ENCODE results near the gene WDFY1.

Gene WDFY1

DNA sequence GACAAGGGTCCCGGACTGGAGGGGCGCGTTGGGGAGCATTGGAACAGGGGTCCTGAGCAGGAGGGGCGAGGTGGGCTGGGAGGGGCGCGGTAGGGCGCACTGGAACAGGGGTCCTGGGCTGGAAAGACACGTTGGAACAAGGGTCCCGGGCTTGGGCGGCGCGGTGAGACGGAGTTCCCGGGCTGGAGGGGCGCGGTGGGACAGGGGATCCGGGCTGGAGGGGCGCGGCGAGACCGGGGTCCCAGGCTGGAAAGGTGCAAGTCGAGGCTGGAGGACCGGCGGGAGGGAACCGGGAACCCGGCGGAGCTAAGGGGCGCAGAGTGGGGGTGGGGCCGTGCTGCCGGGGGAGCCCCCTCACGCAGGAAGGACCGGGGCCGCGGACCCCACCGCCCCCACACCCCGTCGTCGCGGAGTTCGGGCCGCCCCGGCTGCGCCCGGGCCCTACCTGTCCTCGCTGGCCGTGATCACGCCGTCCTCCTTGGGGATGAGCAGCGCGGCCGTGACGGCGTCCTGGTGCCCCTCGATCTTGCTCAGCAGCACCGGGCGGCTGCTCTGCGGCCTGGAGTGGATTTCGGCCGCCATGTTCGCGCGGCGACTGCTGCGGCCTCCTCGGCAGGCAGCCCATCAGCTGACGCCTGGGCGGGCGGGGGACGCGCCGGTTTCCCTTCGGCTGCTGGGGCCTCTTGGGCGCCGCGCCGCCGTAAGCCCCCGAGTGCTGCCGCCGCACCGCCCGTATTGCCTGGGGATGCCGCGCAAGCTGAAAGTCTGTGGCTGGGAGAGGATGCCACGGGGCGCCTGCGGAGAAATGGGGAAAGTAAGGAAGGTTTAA lies at the start of gene WDFY1:
Gene WDFY1 (minus strand): TSS at position 633 of the 829 bp plus-strand sequence. CDS start 51 bp downstream, at position 582.
- DNase-seq (ENCODE audit: low spot score): peak; percentile 98

- no peak for DNase-seq (ENCODE audit: low spot score)
Observed at GRCh38 chr2:223994562-223995162, 49.5 kb upstream of the WDFY1 start.

DNA sequence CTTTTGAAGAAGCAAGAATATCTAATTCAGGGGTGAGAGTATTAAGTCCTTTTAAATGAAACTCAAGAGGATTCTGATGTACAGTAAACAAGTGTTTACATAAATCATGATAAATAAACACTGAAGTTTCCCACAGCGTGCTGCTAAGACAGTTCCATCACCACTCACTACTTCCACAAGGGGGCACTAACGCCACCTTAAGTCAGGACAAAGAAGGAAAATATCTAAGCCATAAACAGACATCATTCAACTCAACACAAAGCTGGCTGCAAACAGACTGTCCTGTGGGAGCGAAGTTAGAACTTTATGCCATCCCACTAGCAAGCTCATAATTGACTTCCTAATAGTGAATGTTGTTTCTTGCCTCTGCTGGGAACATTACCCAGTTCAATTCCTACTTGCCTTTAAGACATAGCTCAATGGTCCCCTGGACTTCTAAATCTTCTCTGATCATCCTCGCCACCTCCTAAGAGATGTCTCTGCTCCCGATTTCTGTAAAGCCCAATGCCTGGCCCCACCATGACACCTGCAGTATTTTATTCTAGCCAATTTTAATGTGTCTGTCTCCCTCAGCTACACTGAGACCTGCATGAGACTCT lies 48.6 kb upstream of the WDFY1 start:
- peak; percentile 75 for DNase-seq (ENCODE audit: low spot score)

- no peak for DNase-seq (ENCODE audit: low spot score)
Observed at GRCh38 chr2:223991611-223992010, 46.5 kb upstream of the WDFY1 start.

DNA sequence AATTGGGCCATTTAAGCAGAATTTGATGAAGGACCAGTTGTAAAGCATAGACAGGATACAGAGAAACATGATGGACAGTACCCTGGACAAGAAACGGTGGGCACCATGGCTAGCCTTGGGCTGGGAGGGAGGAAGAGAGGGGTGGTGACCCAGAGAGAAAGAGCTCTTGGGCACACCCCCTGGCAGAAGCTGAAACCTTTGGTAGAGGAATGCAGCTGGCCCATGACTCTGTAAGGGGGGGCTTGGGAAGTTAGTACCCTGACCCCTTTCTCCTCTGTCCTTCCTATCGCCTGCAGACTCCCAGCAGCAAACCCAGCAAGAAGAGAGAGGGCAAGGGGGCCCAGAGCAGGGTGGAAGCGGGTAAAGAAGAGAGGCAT lies 44.7 kb upstream of the WDFY1 start:
- DNase-seq (ENCODE audit: low spot score): no peak

GRCh38 chr2:223989206-223989855 lies 44.2 kb upstream of the WDFY1 start:
- no peak for DNase-seq (ENCODE audit: low spot score)

- DNase-seq (ENCODE audit: low spot score): no peak
Observed at GRCh38 chr2:223981241-223981640, 36.1 kb upstream of the WDFY1 start.

DNA sequence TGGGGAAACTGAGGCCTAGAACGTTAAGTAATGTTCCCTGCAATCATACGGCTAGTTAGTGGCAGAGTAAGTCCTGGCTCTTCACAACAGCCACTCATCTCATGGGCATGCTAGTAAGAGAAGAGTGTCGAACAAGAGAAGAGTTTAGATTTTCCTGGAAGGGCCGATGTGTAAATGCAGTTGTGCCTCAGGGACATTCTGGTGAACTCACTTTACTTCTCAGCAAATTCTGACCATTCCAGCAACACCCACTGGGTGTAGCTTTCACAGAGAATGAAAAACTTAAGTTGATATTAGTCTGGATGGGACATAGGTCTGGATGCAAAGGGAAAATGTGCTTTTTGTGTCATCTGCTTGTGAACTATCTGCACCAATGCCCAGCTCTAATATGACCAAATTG lies 35.7 kb upstream of the WDFY1 start:
- DNase-seq (ENCODE audit: low spot score): no peak

DNA sequence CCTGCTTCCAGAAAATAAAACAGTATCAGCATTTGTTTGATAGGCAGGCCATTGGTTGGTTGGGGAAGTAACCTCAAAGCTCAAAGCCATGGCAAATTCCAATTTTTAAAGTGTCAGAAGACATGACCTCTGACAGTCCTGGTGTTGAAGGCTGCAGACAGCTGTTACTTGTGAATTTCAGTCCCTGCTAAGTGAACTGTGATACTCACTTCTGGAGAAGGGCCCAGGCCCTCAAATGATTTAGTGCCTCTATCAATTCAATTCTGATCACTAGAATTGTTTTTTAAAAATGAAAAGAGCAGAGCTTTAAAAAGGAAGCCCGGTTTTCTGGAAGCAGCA lies 35.2 kb upstream of the WDFY1 start:
- DNase-seq (ENCODE audit: low spot score): no peak

DNA sequence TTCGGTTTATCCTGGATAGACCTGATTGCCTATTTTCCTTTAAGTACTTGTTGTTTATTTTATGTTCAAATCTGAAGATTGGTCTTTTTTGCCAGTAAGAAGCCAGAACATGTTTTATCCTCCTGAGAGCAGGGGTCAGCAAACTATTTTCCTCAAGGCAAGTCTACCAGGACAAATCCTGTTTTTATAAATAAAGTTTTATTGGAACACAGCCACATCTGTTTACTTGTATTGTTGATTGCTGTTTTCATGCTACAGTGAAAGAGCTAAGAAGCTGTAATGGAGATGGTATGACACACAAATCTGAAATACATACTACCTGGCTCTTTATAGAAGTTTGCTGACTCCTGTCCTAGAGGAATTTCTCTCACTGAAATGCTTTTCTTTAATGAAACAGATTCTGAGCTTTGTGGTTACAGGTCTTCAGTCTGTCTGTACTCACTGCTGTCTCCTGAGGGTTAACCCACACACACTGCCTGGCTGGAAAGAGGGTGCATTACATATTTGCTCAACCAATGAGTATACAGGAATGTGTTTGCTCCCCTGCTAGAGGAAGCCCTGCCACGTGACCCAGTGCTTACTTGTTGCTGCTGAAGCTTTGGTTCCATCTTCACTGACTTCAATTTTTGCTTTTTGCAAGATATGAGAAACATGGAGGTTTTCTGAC lies 34.7 kb upstream of the WDFY1 start:
- no peak for DNase-seq (ENCODE audit: low spot score)

DNA sequence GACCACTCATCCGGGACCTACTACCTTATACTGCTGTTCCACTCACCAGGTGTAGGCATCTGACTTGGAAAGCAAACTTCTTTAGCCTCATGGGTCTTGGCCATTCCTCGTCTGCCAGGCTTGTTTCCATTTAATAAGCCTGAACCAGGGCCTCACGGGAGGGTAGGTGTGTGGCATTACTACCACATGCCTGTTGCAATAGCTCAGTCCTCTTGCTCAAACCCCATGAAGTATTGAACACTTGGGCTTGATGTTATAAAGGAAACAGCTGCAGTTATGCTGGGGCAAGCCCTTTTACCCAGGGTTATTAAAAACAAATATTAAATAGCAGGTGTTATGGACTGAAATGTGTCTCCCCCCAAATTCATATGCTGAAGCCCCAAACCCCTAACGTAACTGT lies 33.3 kb upstream of the WDFY1 start:
- DNase-seq (ENCODE audit: low spot score): no peak

GRCh38 chr2:223976635-223977226 lies 31.6 kb upstream of the WDFY1 start:
- no peak for DNase-seq (ENCODE audit: low spot score)

DNA sequence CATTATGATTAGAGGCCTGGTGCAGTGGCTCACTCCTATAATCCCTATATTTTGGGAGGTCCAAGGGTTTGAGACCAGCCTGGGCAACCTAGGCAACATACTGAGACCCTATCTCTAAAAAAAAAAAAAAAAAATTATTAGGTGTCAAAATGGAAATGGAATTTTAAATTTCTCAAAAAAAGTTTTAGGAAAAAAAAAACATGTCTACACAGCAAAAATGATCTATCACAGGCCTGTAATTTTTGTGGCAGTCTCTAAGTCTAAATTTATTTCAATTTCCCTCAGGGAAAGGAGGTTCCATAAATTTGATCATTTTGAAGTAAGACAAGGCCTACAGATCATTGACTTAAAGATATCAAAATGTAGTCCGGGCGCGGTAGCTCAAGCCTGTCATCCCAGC lies 28.5 kb upstream of the WDFY1 start:
- no peak for DNase-seq (ENCODE audit: low spot score)

GRCh38 chr2:223972656-223973102 lies 27.5 kb upstream of the WDFY1 start:
- DNase-seq (ENCODE audit: low spot score): no peak

DNA sequence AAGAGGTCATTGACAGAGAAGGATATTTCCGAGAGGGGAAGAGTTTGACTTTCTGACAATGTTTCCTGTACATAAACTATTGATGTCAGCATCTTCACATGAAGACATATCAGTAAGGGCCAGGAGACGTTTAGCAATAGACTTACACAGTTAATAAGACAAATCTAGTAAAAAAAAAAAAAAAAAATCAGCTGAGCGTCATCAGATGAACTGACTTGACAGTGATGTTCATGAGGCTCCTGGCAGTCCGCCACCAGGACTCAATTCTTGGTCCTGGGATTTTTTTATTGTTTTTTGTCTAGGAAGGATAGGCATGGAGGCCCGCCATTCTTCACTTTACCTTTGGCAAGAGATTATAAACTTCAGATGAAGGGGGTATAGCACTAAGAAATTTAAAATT lies 26.6 kb upstream of the WDFY1 start:
- DNase-seq (ENCODE audit: low spot score): no peak

DNA sequence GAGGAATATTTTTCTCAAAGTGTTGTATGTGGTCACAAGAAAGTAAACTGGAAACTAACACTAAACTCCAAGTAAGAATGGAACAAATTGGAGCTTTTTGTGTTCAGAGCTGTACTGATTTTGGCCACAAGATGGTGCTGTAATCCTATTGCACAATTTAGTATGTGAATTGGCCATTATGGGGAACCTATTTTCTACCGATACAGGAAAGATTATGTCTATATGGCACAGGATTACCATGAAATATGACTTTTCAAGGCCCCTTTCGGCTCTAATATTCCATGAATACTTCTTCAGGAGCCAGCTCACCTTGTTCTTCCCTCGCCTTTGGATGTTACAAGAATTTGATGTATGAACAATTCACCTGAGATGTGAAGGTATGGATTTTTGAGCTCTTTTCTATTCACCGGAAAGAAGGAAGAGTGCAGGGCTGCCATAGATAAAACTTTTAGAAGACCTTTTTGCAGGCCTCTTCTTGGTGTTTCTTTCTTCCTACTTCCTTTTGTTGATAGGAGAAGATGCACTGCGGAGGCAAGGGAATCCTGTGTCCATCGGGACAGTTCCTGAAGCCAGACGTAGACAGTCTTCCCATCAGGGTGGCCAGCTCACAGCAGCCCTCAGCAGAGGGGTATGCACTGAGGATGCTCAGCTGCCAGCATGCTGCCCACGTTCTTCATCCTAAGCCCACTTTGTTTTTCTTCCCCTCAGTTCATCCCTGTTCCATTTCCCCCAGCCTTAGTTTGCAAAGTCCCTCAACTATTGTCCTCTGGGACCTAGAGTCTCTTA lies 25.4 kb upstream of the WDFY1 start:
- DNase-seq (ENCODE audit: low spot score): peak; percentile 39

- DNase-seq (ENCODE audit: low spot score): no peak
Observed at GRCh38 chr2:223969856-223970255, 24.7 kb upstream of the WDFY1 start.

- DNase-seq (ENCODE audit: low spot score): no peak
Observed at GRCh38 chr2:223969315-223969714, 24.2 kb upstream of the WDFY1 start.

GRCh38 chr2:223967981-223968380 lies 22.8 kb upstream of the WDFY1 start:
- DNase-seq (ENCODE audit: low spot score): no peak

DNA sequence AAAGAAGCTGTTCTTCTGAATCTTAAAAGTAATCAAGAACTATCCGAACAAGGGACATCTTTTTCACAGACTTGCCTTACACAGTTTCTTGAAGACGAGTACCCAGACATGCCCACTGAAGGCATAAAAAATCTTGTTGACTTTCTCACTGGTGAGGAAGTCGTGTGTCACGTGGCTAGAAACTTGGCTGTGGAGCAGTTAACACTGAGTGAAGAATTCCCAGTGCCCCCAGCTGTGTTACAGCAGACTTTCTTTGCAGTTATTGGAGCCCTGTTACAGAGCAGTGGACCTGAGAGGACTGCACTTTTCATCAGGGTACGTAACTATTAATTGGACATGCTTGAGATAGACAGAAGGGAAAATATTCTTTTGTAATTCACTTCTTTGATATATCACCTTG lies 14.6 kb upstream of the WDFY1 start:
- DNase-seq (ENCODE audit: low spot score): no peak
